ENCODE data around the gene PRR4.

The PRR4 gene

DNA sequence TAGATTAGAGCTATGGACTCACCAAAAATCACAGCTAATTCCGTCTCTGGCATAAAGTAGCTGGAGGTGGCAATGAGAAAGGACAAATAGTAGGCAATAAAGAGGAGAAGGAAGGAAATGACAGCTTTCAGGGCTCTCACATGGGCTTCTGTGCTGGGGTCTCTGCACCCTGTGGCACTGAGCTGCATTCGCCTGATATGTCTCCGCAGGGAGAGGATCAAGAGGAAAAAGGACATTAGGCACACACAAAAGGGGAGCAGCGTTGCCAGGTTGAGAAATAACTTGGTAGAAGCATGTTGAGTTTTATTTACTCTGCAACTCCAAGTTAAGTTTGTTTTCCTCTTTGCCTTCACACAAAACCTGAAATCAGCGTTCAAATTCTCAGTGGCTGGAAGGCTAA lies 47.5 kb downstream of the PRR4 start:
- no peak for DNase-seq (ENCODE audit: low read depth)

All from T-helper 22 cell (primary cell).